Lung (tissue), 12 donors: ENCODE results near the gene METTL18. TPM values are rescaled to one million over a fixed set of nuclear protein-coding genes. Genes with fewer than 3 reads are reported as not detected.

Experiments used
- ATAC-seq: fragments of 200-7000 bp; cut with Tn5 transposase; one replicate; pipeline ENCODE4 v1.9.1; 2020; ENCODE audit warnings: moderate number of reproducible peaks; ENCODE audit not compliant: insufficient read depth, low FRiP score
- DNase-seq, 3 donors: peaks; one replicate each; pipeline ENCODE4 v3.0.0-alpha.2; 2013 to 2017
- H3K27ac ChIP-seq, 2 donors: one replicate each; pipeline ENCODE4 v1.5.1; 2013; ENCODE audit warnings: mild to moderate bottlenecking in 2 of 2, moderate library complexity in 2 of 2, control low read depth in 1 of 2, inconsistent platforms in 1 of 2, low read depth in 1 of 2, low read length in 1 of 2
- H3K27me3 ChIP-seq, 3 donors: one replicate each; pipeline ENCODE4 v1.5.1; 2013; ENCODE audit warnings: low read length in 2 of 3; ENCODE audit not compliant: control insufficient read depth in 3 of 3, insufficient read depth in 3 of 3
- H3K36me3 ChIP-seq, 4 donors: one replicate each; pipeline ENCODE4 v1.5.1; 2013; ENCODE audit warnings: low read length in 4 of 4, mild to moderate bottlenecking in 1 of 4, moderate library complexity in 1 of 4; ENCODE audit not compliant: control insufficient read depth in 4 of 4, insufficient read depth in 4 of 4
- H3K4me1 ChIP-seq, 5 donors: one replicate each; pipeline ENCODE4 v1.5.1; 2013; ENCODE audit warnings: low read length in 5 of 5, mild to moderate bottlenecking in 2 of 5, moderate library complexity in 1 of 5; ENCODE audit not compliant: control insufficient read depth in 5 of 5, insufficient read depth in 5 of 5
- H3K4me3 ChIP-seq: one replicate; pipeline ENCODE4 v1.5.1; 2013; ENCODE audit warnings: mild to moderate bottlenecking, control low read depth, moderate library complexity
- H3K9ac ChIP-seq, 2 donors: one replicate each; pipeline ENCODE4 v1.5.1; 2013; ENCODE audit warnings: low read length in 2 of 2, control low read depth in 1 of 2; ENCODE audit not compliant: insufficient read depth in 1 of 2
- H3K9me3 ChIP-seq, 4 donors: one replicate each; pipeline ENCODE4 v1.5.1; 2013; ENCODE audit warnings: low read length in 3 of 4, mild to moderate bottlenecking in 1 of 4, moderate library complexity in 1 of 4; ENCODE audit not compliant: control insufficient read depth in 4 of 4, insufficient read depth in 3 of 4
- CTCF ChIP-seq: IDR thresholded peaks from 2 replicates; pipeline ENCODE4 v1.5.1; 2012; ENCODE audit warnings: mild to moderate bottlenecking; ENCODE audit errors: control extremely low read depth, extremely low read depth
- whole genome bisulfite sequencing, 2 donors: extraction: QIAGEN DNeasy Blood & Tissue Kit; methylation state at CpG; one replicate each; pipeline ENCODE4 v1.1.7; 2013; 5-methylcytosine and 5-hydroxymethylcytosine counted together
- polyA plus RNA-seq, 2 donors: library from polyadenylated mRNA; stranded (reverse); fragments of 200-250 nt; gene quantifications; one replicate each; pipeline ENCODE4 v1.2.1, GENCODE V29; 2013
- total RNA-seq, 2 donors: library from RNA; depleted of rRNA in 1 of 2; stranded (reverse); fragments of >200 nt in 1 of 2; gene quantifications; one replicate each; pipeline ENCODE4 v1.2.1, GENCODE V29; 2014 to 2021
- donor health status: control.
- donor health status: control.
- donor health status: Bipolar disorder and iron deficiency.
- donor health status: healthy.
- donor health status: DM: yes; HTN: yes; CAD: no.

METTL18 gene
- total and polyA plus RNA-seq, 4 donors: 4.4 to 8.6 (median 6.4) TPM

DNA sequence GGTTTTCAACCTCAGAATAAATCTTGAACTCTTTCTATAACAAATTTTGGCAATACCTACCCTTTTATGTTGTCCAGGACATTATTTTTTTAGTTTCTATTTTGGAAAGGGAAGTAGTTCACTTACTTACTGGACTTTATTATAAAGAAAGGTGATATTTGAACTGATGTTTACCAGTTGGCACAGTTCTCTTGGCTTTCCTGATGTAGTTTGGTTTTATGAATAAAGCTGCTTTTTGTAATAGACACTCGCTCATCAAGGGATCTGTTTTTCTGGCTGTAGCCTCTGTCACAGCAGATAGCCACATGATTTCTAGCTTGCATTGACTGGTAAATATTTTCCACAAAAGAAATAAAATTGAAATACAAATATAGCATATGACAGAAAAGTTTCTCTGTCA lies 40.9 kb upstream of the METTL18 start:
- Histone ChIP-seq H3K9ac (no peak overlapping the region), H3K9me3 (peaks cover 0 to under 1% (median 0%) of the 10 kb centered on the region in 4 donors), H3K4me3 (no peak overlapping the region), H3K27me3 (no peaks in the 10 kb centered on the region), H3K36me3 (peaks cover 0 to 18% (median 15%) of the 10 kb centered on the region in 4 donors), H3K27ac (no peak overlapping the region), H3K4me1 (no peaks in the 10 kb centered on the region)
- WGBS, 2 donors: 82 to 90% methylated on average over 1 of the region's 1 CpG
- no peak for TF ChIP-seq CTCF
- DNase-seq: no peak
- ATAC-seq: no peak

GRCh38 chr1:169834869-169835268 lies 40.2 kb upstream of the METTL18 start:
- Histone ChIP-seq H3K9me3 (no peaks in the 10 kb centered on the region), H3K27me3 (no peaks in the 10 kb centered on the region), H3K4me1 (no peaks in the 10 kb centered on the region), H3K9ac (no peak overlapping the region), H3K36me3 (peaks cover 0 to 22% (median 15%) of the 10 kb centered on the region in 4 donors), H3K27ac (no peak overlapping the region), H3K4me3 (no peak overlapping the region)
- ATAC-seq (no peak), DNase-seq (no peak)
- WGBS, 2 donors: 98 to 100% methylated on average over 1 of the region's 1 CpG
- no peak for TF ChIP-seq CTCF

DNA sequence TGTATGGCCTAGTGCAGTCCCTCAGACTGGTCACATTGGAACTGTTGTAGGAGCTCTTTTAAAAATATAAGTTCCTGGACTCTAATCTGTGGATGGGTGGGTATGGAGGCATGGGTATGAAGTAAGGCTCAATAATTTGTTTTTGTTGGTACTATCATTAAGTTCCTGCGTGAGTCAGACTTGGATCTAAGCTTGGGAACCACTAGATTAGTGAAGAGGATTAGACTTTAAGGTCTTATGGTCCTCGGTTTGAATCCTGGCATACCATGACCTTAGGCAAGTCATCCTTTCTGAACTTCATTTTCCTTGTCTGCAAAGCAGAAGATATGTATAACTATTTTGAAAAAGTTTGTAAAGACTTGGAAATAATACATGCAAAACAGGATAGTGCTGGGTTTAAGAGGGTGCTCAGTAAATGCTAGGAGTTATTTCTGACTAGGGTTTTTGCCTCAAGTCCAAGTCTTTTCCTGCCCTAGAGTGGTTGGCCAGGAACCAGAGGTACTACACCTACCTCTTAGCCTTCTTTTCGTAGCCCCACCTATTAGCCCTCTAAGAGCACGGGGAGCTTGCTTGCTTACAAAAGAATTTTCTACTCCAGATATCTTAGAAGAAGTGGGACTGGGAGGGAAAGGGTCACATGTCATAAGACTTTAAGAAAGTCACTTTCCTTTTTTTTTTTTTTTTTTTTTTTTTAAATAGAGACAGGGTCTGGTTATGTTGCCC lies 38.6 kb upstream of the METTL18 start:
- no peak overlapping the region for H3K9ac ChIP-seq
- H3K27ac ChIP-seq: no peak overlapping the region
- no peaks in the 10 kb centered on the region for H3K9me3 ChIP-seq
- WGBS, 2 donors: 53 to 83% methylated on average over 4 of the region's 4 CpGs
- DNase-seq (peak in 1 of 3 donors; percentile 28), ATAC-seq (peak; percentile 41)
- TF ChIP-seq CTCF: no peak
- H3K27me3 ChIP-seq: no peaks in the 10 kb centered on the region
- H3K4me3 ChIP-seq: no peak overlapping the region
- no peaks in the 10 kb centered on the region for H3K4me1 ChIP-seq
- H3K36me3 ChIP-seq: peaks cover 0 to 25% (median 12%) of the 10 kb centered on the region in 4 donors
